ENCODE data around the gene LHFPL3.

The LHFPL3 gene

GRCh38 chr7:104803931-104804330, 475.5 kb downstream of the LHFPL3 start:
- no peak overlapping the region for H3K4me3 ChIP-seq (ENCODE audit: low read depth, low read length)
- no peak for TF ChIP-seq CTCF (conservative IDR thresholded peaks at IDR 0.05; ENCODE audit: low read depth, low read length)
- no peak for DNase-seq (ENCODE audit: low read depth)

DNA sequence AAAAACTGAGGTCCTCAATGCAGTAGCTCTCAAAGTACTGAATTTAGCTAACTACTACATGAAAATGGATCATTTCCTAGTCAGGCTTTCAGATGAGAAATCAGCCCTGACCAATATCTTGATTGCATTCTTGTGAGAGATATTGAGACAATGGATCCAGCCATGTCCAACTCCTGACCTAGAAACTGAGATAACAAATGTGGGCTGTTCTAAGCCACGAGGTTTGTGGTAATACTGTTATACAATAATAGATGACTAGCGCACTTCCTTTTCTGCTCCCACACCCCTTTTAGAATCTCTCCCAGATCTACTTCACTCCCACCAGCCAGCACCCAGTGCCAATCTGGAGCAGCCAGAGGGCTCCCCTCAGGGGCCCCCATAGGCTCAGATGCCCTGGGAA, 476.3 kb downstream of the LHFPL3 start:
- DNase-seq (ENCODE audit: low read depth): no peak
- H3K4me3 ChIP-seq (ENCODE audit: low read depth, low read length): no peak overlapping the region
- TF ChIP-seq CTCF (conservative IDR thresholded peaks at IDR 0.05; ENCODE audit: low read depth, low read length): no peak

- H3K4me3 ChIP-seq (ENCODE audit: low read depth, low read length): no peak overlapping the region
- TF ChIP-seq CTCF (conservative IDR thresholded peaks at IDR 0.05; ENCODE audit: low read depth, low read length): no peak
- DNase-seq (ENCODE audit: low read depth): no peak
Measured at GRCh38 chr7:104805449-104806317, 477.3 kb downstream of the LHFPL3 start.

GRCh38 chr7:104807671-104808070, 479.3 kb downstream of the LHFPL3 start:
- no peak for TF ChIP-seq CTCF (conservative IDR thresholded peaks at IDR 0.05; ENCODE audit: low read depth, low read length)

DNA sequence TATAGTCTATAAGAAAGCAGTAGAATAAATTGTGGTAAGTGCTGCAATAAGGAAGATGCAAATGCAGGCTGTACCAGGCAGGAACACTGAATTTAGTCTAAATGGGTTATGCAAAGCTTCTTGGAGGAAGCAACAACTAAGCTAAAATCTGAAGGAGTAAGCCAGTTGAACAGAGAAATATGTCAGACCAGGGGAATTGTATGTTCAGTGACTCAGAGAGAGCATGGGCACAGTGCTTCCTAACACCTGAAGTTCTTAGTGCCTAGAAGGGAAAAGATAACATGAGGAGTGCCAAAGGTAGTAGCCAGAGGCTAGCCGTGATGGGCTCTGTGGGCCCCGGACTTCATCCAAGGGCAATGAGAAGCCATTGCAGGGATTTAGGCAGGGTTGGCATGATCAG, 481.5 kb downstream of the LHFPL3 start:
- TF ChIP-seq CTCF (conservative IDR thresholded peaks at IDR 0.05; ENCODE audit: low read depth, low read length): no peak
- no peak overlapping the region for H3K4me3 ChIP-seq (ENCODE audit: low read depth, low read length)
- no peak for DNase-seq (ENCODE audit: low read depth)

More at GRCh38 chr7:104807671-104808070, 479.3 kb downstream of the LHFPL3 start:
- no peak overlapping the region for H3K4me3 ChIP-seq (ENCODE audit: low read depth, low read length)
- DNase-seq (ENCODE audit: low read depth): no peak

DNA sequence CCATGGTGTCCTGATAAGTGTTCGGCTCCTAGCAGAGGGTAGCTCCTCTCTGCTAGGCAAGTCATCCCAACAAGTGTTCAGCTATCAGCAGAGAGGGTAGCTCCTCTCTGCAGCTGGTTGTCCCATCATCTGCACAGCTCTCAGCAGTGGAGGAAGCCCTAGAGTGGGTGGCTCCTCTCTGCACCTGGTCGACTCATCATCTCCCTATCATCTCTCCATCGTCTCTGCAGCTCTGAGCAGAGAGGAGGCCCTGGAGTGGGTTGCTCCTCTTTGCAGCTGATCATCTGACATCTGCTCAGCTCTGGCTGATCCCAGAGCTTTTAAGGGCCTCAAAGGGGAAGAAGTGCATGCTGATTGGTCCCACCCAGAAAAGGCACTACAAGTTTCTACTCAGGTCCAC, 485.7 kb downstream of the LHFPL3 start:
- H3K4me3 ChIP-seq (ENCODE audit: low read depth, low read length): no peak overlapping the region
- no peak for DNase-seq (ENCODE audit: low read depth)
- no peak for TF ChIP-seq CTCF (conservative IDR thresholded peaks at IDR 0.05; ENCODE audit: low read depth, low read length)
